ENCODE results near the gene LRMDA. TPM values are rescaled to one million over a fixed set of nuclear protein-coding genes. Genes with fewer than 3 reads are reported as not detected.

Gene LRMDA
- total and polyA plus RNA-seq, 4 donors: 12.1 to 40.8 (median 21.6) TPM

- no peaks in the 10 kb centered on the region for H3K36me3 ChIP-seq (ENCODE audit: control insufficient read depth in 4 of 4, insufficient read depth in 4 of 4, low read length in 4 of 4)
- peak; percentile 23 for ATAC-seq (ENCODE audit: insufficient read depth, low FRiP score)
- H3K4me1 ChIP-seq (ENCODE audit: control insufficient read depth in 5 of 5, insufficient read depth in 5 of 5, low read length in 5 of 5): peaks cover 0 to 51% (median 4%) of the 10 kb centered on the region in 5 donors
- H3K27me3 ChIP-seq (ENCODE audit: control insufficient read depth in 3 of 3, insufficient read depth in 3 of 3, low read length in 2 of 3): no peaks in the 10 kb centered on the region
- no peak overlapping the region for H3K27ac ChIP-seq (ENCODE audit: low read depth in 1 of 2, low read length in 1 of 2)
- no peak overlapping the region for H3K4me3 ChIP-seq
- WGBS, 2 donors: 61 to 64% methylated on average over 4 of the region's 4 CpGs
- DNase-seq: peak; percentile 81 to 98 (median 97)
- H3K9me3 ChIP-seq (ENCODE audit: control insufficient read depth in 4 of 4, insufficient read depth in 3 of 4, low read length in 3 of 4): no peaks in the 10 kb centered on the region
- TF ChIP-seq, protein P1, sequence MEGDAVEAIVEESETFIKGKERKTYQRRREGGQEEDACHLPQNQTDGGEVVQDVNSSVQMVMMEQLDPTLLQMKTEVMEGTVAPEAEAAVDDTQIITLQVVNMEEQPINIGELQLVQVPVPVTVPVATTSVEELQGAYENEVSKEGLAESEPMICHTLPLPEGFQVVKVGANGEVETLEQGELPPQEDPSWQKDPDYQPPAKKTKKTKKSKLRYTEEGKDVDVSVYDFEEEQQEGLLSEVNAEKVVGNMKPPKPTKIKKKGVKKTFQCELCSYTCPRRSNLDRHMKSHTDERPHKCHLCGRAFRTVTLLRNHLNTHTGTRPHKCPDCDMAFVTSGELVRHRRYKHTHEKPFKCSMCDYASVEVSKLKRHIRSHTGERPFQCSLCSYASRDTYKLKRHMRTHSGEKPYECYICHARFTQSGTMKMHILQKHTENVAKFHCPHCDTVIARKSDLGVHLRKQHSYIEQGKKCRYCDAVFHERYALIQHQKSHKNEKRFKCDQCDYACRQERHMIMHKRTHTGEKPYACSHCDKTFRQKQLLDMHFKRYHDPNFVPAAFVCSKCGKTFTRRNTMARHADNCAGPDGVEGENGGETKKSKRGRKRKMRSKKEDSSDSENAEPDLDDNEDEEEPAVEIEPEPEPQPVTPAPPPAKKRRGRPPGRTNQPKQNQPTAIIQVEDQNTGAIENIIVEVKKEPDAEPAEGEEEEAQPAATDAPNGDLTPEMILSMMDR (IDR thresholded peaks at IDR 0.05; ENCODE audit: control extremely low read depth, extremely low read depth): no peak
- no peak overlapping the region for H3K9ac ChIP-seq (ENCODE audit: insufficient read depth in 1 of 2, low read length in 2 of 2)
These were observed 540.2 kb downstream of the LRMDA start for GRCh38 chr10:75971402-75972211.

DNA sequence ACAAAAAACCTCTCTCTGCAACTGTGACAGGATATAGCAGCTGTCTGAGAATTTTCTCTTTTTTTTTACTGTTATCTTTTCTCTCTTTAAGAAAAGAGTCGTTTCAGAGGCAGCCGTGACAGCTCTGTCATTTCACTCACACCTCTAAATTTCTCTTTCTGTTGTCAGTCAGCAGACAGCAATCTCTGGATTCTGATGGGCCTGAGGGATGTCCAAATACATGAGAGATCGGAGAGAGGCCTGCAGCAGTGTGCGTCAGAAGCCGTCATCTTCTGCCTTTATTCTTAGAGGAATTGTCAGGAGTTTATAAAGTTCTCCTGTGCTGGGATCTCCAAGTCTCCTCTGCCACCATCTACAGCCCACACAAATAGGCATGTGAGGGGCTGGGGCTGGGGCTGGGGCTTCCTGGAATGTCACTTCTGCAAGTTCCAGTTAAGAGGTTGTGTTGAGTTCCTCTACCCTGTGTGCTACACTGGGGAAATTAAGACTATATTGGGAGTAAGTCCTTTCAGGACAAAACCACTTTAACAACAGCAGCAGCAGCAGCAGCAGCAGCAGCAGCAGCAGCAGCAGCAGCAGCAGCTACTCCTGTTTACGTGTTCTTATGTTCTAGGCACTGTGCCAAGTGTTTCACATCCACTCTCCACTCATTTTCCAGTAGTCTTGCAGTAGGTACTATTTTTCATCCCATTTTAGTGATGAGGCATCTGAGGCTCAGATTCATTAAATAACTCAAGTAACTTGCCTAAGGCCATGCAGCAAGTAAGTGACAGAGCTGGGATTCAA is 541.3 kb downstream of the LRMDA start:
- TF ChIP-seq, protein P1 (IDR thresholded peaks at IDR 0.05; ENCODE audit: control extremely low read depth, extremely low read depth): no peak
- H3K4me1 ChIP-seq (ENCODE audit: control insufficient read depth in 5 of 5, insufficient read depth in 5 of 5, low read length in 5 of 5): peaks cover 0 to 56% (median 4%) of the 10 kb centered on the region in 5 donors
- H3K9ac ChIP-seq (ENCODE audit: insufficient read depth in 1 of 2, low read length in 2 of 2): no peak overlapping the region
- 65 to 66% methylated on average over 6 of the region's 6 CpGs for WGBS, 2 donors
- no peaks in the 10 kb centered on the region for H3K9me3 ChIP-seq (ENCODE audit: control insufficient read depth in 4 of 4, insufficient read depth in 3 of 4, low read length in 3 of 4)
- H3K4me3 ChIP-seq: no peak overlapping the region
- H3K27ac ChIP-seq (ENCODE audit: low read depth in 1 of 2, low read length in 1 of 2): no peak overlapping the region
- no peaks in the 10 kb centered on the region for H3K36me3 ChIP-seq (ENCODE audit: control insufficient read depth in 4 of 4, insufficient read depth in 4 of 4, low read length in 4 of 4)
- DNase-seq (peak; percentile 72 to 94 (median 91)), ATAC-seq (ENCODE audit: insufficient read depth, low FRiP score) (no peak)
- H3K27me3 ChIP-seq (ENCODE audit: control insufficient read depth in 3 of 3, insufficient read depth in 3 of 3, low read length in 2 of 3): no peaks in the 10 kb centered on the region

DNA sequence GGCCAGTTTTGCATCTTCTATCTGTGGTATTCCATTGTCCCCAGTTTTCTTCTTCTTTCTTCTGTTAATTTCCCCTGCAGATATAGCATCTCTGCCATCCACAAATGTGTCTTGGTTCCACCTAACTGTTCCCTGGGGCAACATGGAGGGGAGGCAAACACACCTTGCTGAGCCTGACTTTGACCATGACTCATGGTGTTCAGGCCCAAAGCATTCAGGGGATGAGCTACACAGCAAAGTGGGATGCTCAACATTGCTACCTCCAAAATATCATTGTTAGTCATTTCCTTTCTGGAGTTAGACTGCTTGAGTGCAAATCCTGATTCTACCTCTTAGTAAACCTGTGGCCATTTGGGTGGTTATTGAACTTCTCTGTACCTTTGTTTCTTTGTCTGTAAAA is 542.7 kb downstream of the LRMDA start:
- H3K4me1 ChIP-seq (ENCODE audit: control insufficient read depth in 5 of 5, insufficient read depth in 5 of 5, low read length in 5 of 5): peaks cover 0 to 53% (median 4%) of the 10 kb centered on the region in 5 donors
- DNase-seq (no peak), ATAC-seq (ENCODE audit: insufficient read depth, low FRiP score) (no peak)
- H3K9me3 ChIP-seq (ENCODE audit: control insufficient read depth in 4 of 4, insufficient read depth in 3 of 4, low read length in 3 of 4): no peaks in the 10 kb centered on the region
- H3K4me3 ChIP-seq: no peak overlapping the region
- H3K9ac ChIP-seq (ENCODE audit: insufficient read depth in 1 of 2, low read length in 2 of 2): no peak overlapping the region
- H3K27me3 ChIP-seq (ENCODE audit: control insufficient read depth in 3 of 3, insufficient read depth in 3 of 3, low read length in 2 of 3): no peaks in the 10 kb centered on the region
- no peak overlapping the region for H3K27ac ChIP-seq (ENCODE audit: low read depth in 1 of 2, low read length in 1 of 2)
- TF ChIP-seq, protein P1 (IDR thresholded peaks at IDR 0.05; ENCODE audit: control extremely low read depth, extremely low read depth): no peak
- no peaks in the 10 kb centered on the region for H3K36me3 ChIP-seq (ENCODE audit: control insufficient read depth in 4 of 4, insufficient read depth in 4 of 4, low read length in 4 of 4)

All from lung (tissue), 12 donors.